SU-DHL-6 (cell line): ENCODE measurements around the gene GPNMB.

Experiments used
- H2AFZ ChIP-seq: fragments of 200-600 bp; sonication (generic); 2 replicates; pipeline ENCODE4 v1.6.1; 2014; ENCODE audit warnings: low read depth, mild to moderate bottlenecking, moderate library complexity, mixed read lengths, antibody characterized with exemption, low read length; ENCODE audit not compliant: severe bottlenecking
- H3F3A ChIP-seq: fragments of 200-600 bp; shearing (Covaris generic); 2 replicates; pipeline ENCODE4 v1.6.0; 2016; ENCODE audit warnings: antibody characterized with exemption, mild to moderate bottlenecking; ENCODE audit not compliant: insufficient read depth
- H3K27ac ChIP-seq: fragments of 200-600 bp; sonication (generic); 2 replicates; pipeline ENCODE4 v1.5.1; 2016; ENCODE audit warnings: low read depth, mild to moderate bottlenecking, low read length, moderate library complexity, mixed read lengths
- H3K27me3 ChIP-seq: fragments of 200-600 bp; sonication (generic), shearing (Covaris generic); 2 replicates; pipeline ENCODE4 v1.6.0; 2014; ENCODE audit warnings: mild to moderate bottlenecking, low read length
- H3K36me3 ChIP-seq: fragments of 200-600 bp; sonication (generic); 2 replicates; pipeline ENCODE4 v1.6.1; 2014; ENCODE audit warnings: mild to moderate bottlenecking, low read length, mixed read lengths
- H3K4me2 ChIP-seq: fragments of 300-600, 200-600 bp; shearing (Covaris generic), sonication (generic); 2 replicates; pipeline ENCODE4 v1.6.0; 2014; ENCODE audit warnings: low read length, low read depth, mild to moderate bottlenecking; ENCODE audit not compliant: poor library complexity, severe bottlenecking
- H3K4me3 ChIP-seq: fragments of 200-600 bp; sonication (generic); 2 replicates; pipeline ENCODE4 v1.5.1; 2014; ENCODE audit warnings: antibody characterized with exemption, low read length, mild to moderate bottlenecking, mixed read lengths; ENCODE audit not compliant: insufficient read depth, poor library complexity, severe bottlenecking
- H3K79me2 ChIP-seq: fragments of 200-600 bp; sonication (generic); 2 replicates; pipeline ENCODE4 v1.6.1; 2014; ENCODE audit warnings: mild to moderate bottlenecking, low read length, moderate library complexity; ENCODE audit not compliant: insufficient read depth
- H3K9ac ChIP-seq: fragments of 200-600 bp; sonication (generic); 2 replicates; pipeline ENCODE4 v1.7.0; 2014; ENCODE audit warnings: mild to moderate bottlenecking, low read length
- H3K9me2 ChIP-seq: fragments of 200-600 bp; sonication (generic); replicated peaks from 2 replicates; pipeline ENCODE4 v1.6.1; 2014; ENCODE audit warnings: low read length; ENCODE audit not compliant: insufficient read depth
- H3K9me3 ChIP-seq: fragments of 200-600 bp; sonication (generic); 2 replicates; pipeline ENCODE4 v1.6.1; 2014; ENCODE audit warnings: low read length, mixed read lengths; ENCODE audit not compliant: insufficient read depth
- H4K20me1 ChIP-seq: fragments of 200-600 bp; sonication (generic); 2 replicates; pipeline ENCODE4 v1.6.1; 2014; ENCODE audit warnings: low read depth, mild to moderate bottlenecking, antibody characterized with exemption, low read length, moderate library complexity, mixed read lengths
- EZH2phosphoT487 ChIP-seq: fragments of 200-600 bp; sonication (generic), shearing (Covaris generic); conservative IDR thresholded peaks from 2 replicates; pipeline ENCODE4 v1.6.1; 2018; ENCODE audit warnings: mild to moderate bottlenecking, antibody characterized with exemption, low read length, moderate library complexity, mixed read lengths
- TF ChIP-seq, protein P1 (sequence below): fragments of 200-600 bp; sonication (generic); IDR thresholded peaks from one replicate; pipeline ENCODE4 v1.5.1; 2017; ENCODE audit warnings: antibody characterized with exemption, mild to moderate bottlenecking, low read length, moderate library complexity; ENCODE audit not compliant: insufficient read depth, poor library complexity, severe bottlenecking

Gene GPNMB

DNA sequence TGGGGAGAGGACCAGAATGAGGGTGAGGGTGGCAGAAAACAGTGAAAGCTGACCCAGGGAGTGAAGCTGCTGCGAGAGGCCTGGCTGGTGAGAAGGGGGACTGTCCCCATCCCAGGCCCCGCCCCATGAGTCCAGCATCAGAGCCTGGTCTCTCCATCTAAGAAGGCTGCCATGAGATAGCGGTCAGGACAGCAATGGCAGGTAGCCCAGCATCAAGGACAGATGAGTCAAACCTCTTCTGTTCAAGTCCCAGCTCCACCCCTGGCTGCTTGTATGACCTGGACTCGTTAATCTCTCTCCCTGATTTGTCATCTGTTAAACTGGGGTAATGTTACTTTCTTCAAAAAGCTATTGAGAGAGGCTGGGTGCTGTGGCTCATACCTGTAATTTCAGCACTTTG lies 22.2 kb downstream of the GPNMB start:
- no peaks in the 10 kb centered on the region for H3K79me2 ChIP-seq
- no peak overlapping the region for H3K4me3 ChIP-seq
- H3K9ac ChIP-seq: no peak overlapping the region
- H3K27me3 ChIP-seq: no peaks in the 10 kb centered on the region
- TF ChIP-seq, protein P1, sequence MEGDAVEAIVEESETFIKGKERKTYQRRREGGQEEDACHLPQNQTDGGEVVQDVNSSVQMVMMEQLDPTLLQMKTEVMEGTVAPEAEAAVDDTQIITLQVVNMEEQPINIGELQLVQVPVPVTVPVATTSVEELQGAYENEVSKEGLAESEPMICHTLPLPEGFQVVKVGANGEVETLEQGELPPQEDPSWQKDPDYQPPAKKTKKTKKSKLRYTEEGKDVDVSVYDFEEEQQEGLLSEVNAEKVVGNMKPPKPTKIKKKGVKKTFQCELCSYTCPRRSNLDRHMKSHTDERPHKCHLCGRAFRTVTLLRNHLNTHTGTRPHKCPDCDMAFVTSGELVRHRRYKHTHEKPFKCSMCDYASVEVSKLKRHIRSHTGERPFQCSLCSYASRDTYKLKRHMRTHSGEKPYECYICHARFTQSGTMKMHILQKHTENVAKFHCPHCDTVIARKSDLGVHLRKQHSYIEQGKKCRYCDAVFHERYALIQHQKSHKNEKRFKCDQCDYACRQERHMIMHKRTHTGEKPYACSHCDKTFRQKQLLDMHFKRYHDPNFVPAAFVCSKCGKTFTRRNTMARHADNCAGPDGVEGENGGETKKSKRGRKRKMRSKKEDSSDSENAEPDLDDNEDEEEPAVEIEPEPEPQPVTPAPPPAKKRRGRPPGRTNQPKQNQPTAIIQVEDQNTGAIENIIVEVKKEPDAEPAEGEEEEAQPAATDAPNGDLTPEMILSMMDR: no peak
- TF ChIP-seq EZH2phosphoT487: no peak
- H2AFZ ChIP-seq: no peak overlapping the region
- no peak overlapping the region for H3K27ac ChIP-seq
- no peak overlapping the region for H3K4me2 ChIP-seq
- no peaks in the 10 kb centered on the region for H3F3A ChIP-seq
- no peaks in the 10 kb centered on the region for H3K9me3 ChIP-seq
- H3K36me3 ChIP-seq: no peaks in the 10 kb centered on the region
- no peaks in the 10 kb centered on the region for H4K20me1 ChIP-seq
- no peaks in the 10 kb centered on the region for H3K9me2 ChIP-seq

DNA sequence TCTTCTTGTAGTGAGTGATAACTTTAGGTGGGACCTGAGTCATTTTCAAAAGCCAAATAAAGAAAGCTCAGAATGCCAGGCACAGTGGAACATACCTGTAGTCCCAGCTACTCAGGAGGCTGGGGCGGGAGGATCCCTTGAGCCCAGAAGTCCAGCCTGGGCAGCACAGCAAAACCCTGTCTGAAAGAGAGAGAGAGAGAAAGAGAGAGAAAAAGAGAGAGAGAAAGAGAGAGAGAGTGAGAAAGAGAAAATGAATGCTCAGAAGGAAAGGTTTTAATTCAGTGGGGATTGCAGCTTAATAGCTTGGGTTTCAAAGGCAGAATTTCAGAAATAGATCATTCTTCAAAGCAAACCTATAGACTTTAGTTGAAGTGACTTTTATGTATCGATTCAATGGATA lies 25.7 kb downstream of the GPNMB start:
- Histone ChIP-seq H4K20me1 (no peaks in the 10 kb centered on the region), H3K9ac (no peak overlapping the region), H3K9me2 (no peaks in the 10 kb centered on the region), H3K79me2 (no peaks in the 10 kb centered on the region; the same call in 1 of the 2 replicates), H3K4me3 (no peak overlapping the region), H3K9me3 (no peaks in the 10 kb centered on the region), H2AFZ (peak overlapping the region; percentile 85), H3F3A (peaks cover 5% of the 10 kb centered on the region; the same call in 1 of the 2 replicates), H3K36me3 (no peaks in the 10 kb centered on the region), H3K27me3 (no peaks in the 10 kb centered on the region), H3K27ac (no peak overlapping the region), H3K4me2 (no peak overlapping the region)
- TF ChIP-seq, protein P1: no peak
- TF ChIP-seq EZH2phosphoT487: no peak

DNA sequence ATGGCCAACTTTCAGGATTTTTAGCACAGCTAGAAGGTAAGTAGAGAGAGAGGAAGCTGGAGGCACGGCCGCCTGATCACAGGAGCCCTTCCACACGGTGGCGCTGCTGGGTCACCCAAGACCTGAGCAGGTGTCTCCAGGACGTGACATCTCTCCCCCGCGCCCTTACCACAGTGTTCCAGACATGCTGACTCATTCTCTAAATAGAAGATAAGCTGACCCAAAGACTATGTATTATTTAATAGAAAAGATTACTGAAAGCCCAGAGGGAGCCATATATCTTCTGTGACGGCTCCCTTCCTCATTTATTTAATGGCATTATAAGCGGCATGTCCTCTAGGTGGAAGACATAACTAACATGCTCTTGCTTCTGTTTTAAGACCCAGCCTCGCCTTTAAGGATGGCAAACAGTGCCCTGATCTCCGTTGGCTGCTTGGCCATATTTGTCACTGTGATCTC lies 26.6 kb downstream of the GPNMB start:
- Histone ChIP-seq H3K9me3 (no peaks in the 10 kb centered on the region), H2AFZ (peak overlapping the region; percentile 85), H3F3A (peaks cover 9% of the 10 kb centered on the region; the same call in 1 of the 2 replicates), H3K36me3 (no peaks in the 10 kb centered on the region), H3K27ac (peak overlapping the region; percentile 65), H3K79me2 (no peaks in the 10 kb centered on the region; the same call in 1 of the 2 replicates), H3K9me2 (no peaks in the 10 kb centered on the region), H3K4me3 (peak overlapping the region; percentile 49), H3K27me3 (no peaks in the 10 kb centered on the region), H3K4me2 (peak overlapping the region; percentile 85), H4K20me1 (no peaks in the 10 kb centered on the region), H3K9ac (peak overlapping the region; percentile 53)
- TF ChIP-seq EZH2phosphoT487: no peak
- TF ChIP-seq, protein P1: peak; percentile 95
